AG09319 (cell line): ENCODE measurements around the gene SSBP4.

Experiments used
- DNase-seq: peaks from one replicate; pipeline ENCODE4 v3.0.0-alpha.2; 2010; ENCODE audit warnings: low read depth; ENCODE audit errors: extremely low read depth
- TF ChIP-seq, protein P1 (sequence below): IDR thresholded peaks from 2 replicates; pipeline ENCODE4 v1.5.1; 2011; ENCODE audit warnings: low read depth, mild to moderate bottlenecking, inconsistent platforms, low read length, moderate library complexity

The SSBP4 gene

DNA sequence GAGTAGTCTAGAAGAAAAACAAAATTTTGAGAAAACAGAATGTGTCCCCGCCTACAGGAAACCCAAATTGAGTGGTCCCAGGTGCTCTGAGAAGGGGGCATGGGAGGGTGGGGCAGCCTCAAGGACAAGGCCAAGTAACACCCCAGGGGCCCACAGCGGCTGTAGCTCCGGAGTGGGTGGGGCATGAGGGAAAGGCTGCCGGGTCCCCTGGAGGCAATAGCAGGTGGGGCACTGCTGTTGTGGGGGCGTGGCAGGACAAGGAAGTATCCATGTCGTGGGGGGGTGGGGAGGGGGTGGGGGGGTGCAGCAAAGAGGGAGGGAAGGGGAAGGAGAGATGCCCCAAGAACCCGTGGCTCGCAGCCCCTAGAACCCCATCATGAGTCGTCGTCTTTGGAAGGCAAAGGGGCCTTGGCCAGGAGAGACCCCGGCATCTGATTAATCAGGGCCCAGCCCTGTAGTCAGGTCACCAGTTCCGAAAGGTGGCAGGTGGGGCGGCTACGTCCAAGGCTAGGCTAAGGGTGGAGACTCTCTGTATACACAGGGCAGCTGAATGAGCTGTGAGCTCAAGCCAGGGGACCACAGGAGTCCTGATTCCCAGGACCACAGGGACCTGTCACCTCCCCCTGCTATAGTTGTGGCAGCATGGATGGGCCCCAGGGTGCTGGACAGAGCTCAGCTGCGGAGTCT lies 26.2 kb downstream of the SSBP4 start:
- DNase-seq = no peak
- TF ChIP-seq, protein P1, sequence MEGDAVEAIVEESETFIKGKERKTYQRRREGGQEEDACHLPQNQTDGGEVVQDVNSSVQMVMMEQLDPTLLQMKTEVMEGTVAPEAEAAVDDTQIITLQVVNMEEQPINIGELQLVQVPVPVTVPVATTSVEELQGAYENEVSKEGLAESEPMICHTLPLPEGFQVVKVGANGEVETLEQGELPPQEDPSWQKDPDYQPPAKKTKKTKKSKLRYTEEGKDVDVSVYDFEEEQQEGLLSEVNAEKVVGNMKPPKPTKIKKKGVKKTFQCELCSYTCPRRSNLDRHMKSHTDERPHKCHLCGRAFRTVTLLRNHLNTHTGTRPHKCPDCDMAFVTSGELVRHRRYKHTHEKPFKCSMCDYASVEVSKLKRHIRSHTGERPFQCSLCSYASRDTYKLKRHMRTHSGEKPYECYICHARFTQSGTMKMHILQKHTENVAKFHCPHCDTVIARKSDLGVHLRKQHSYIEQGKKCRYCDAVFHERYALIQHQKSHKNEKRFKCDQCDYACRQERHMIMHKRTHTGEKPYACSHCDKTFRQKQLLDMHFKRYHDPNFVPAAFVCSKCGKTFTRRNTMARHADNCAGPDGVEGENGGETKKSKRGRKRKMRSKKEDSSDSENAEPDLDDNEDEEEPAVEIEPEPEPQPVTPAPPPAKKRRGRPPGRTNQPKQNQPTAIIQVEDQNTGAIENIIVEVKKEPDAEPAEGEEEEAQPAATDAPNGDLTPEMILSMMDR = no peak

DNA sequence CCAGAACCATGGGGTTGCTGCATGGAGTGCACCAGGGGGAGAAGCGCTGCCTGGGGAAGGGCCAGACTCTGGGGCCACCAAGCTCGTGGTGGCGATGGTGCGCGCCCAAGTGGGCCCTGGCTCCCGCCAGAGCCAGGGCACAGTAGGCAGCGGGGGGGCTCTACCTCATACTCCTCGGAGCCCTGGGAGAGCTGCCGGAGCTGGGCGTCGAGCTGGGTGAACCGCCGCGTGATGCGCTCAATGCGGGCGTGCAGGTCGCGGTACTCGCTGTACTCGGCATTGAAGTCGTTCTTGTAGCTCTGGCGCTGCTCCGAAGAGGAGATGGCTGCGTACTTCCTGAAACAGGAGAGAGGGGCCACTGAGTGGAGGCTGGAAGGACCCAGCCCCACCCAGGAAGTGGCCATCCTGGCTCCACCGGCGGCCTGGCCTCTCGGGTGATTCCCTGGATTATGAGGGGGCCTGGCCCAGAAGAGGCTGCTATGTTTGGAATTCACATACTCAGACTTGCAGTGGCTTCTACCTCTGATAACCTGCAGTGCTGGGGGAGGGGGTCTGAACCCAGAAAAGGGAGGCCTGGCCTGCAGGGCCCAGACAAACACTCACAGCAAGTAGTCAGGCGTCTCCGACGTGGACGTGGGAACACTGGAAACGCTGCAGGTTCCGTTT lies 27.1 kb downstream of the SSBP4 start:
- DNase-seq = no peak
- TF ChIP-seq, protein P1 = no peak

DNA sequence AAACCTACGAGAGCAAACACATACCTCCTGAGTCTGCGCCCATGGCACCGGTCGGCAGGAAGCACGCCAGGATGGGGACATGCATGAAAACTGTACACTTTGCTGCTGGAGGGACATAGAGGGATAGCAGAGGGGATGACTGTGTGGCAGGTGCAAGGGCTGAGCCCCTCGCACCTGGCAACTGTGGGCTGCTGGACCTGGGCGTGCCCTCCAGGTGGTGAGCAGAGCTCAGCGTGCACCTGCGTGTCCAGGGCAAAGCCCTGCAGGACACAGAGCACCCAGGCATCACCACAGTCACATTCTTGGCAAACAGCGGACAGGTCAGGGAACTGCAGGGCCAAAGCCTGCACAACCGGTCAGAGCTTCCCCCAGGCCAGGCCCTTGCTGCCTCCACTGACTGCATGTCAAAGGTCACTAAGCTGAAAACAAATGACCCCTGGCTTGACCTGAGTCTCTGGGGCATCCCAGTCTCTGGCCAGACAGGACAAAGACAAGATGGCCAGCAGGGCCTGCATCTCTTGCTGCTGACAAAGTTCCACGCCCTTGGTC lies 27.7 kb downstream of the SSBP4 start:
- TF ChIP-seq, protein P1 = no peak
- no peak for DNase-seq

DNA sequence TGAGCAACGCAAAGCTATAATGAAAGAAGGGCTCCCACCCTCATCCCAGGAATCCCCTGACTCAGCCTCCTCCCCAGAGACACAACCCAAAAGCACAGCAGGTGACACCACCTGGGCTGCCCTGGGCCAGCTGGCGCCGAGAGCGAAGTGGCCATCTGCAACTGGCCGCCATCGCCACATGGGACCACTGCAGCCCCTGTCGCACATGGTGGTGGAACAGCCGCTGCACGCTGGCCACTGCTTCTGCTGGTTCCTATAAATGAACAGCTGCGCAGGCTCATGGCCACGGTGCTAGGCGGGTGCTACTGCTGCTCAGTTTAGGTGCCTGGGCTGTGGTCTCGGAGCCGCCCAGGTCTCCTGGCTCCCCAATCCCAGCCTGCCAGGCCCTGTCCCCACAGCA lies 30.4 kb downstream of the SSBP4 start:
- DNase-seq = no peak
- TF ChIP-seq, protein P1 = no peak

DNA sequence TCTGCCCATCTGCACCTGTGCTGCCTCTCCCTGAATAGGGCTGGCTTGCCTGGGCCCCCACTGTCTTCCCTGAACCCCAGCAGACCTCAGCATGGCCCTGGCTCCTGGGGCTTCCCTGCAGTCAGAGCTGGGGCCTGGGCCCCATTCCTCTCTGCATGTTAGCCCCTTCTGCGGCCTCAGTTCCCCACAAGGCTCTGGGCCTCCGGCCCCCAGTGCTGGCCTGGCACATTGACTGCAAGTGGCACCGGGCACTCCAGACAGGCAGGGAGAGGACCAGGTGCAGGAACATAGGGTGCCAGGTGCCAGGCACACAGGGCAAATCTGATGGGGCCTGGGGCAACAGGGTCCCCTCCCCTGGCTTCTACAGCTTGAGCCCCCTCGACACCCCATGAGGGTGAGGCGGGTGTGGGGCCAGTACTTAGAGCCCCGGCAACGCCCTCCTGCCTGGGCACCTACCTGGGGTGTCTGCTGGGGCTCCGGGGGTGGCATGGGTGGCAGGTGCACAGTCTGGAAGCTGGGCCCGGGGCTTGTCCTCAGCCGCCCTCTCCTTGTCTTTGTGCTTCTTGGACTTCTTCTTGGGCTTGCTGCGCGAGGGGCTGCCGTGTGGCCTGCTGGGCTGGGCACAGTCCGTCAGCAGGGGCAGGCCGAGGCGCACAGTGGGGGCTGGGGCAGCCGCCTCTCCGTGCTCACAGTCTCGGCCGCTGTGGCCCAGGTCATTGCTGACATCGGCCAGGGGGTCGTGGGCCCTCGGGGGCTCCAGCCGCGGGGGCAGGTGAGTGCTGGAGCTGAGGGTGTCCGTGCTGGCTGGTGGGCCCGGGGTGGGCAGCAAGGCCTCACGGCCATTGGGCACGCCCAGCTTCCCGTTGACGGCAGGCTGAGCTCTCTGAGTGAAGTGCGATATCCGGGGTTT lies 31.1 kb downstream of the SSBP4 start:
- TF ChIP-seq, protein P1 = no peak

DNA sequence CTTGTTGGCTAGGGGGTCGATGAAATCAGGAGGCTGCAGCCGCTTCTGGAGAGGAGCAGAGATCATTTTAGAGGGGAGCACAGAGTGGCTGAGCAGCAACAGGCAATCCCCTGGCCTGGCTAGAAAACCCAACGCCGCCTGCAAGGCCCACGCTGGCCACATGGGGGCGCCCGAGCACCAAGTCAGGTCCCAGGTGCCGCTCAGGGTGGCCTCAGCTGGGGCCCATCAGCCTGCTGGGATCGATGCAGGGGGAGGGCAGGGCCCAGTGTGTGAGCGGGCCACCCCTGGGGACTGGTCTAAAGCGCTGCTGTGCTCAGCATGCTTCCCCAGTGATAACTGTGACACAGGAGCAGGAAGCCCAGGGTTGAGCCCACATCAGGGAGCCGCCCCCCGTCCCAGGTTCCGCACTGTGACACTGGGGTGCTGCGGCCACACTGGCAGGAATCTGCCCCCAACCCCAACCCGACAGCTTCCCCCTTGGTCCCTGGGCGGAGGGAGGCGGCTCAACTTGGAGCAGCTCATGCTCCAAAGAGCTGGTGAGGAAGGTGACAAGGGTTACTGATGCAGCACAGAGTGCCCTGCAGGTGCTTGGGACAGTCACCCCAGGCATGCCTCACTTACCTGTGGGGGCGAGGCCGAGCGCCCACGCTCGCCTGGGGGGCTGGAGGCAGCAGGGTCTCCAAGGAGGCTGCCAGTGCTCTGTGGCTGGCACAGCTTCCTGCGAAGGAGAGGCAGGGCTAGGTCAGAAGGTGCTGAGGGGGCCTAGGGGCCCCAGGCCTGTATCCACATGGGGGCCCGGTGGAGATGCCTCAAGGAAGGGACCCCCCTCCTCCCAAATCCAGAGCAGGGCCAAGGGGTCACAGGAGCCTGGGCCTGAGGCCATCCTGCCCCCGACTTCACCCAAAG lies 32.0 kb downstream of the SSBP4 start:
- TF ChIP-seq, protein P1 = peak; percentile 97

More for the DNA sequence above, 31.1 kb downstream of the SSBP4 start:
- DNase-seq = no peak

More for the DNA sequence above, 32.0 kb downstream of the SSBP4 start:
- no peak for DNase-seq
